Lung (tissue), 12 donors: ENCODE data around the gene WASHC3. TPM values are rescaled to one million over a fixed set of nuclear protein-coding genes. Genes with fewer than 3 reads are reported as not detected.
A peak's percentile ranks its signal among the peaks of the same experiment; 100 is the strongest.

Source experiments
- ATAC-seq: fragments of 200-7000 bp; cut with Tn5 transposase; one replicate; pipeline ENCODE4 v1.9.1; 2020; ENCODE audit warnings: moderate number of reproducible peaks; ENCODE audit not compliant: insufficient read depth, low FRiP score
- DNase-seq, 3 donors: peaks; one replicate each; pipeline ENCODE4 v3.0.0-alpha.2; 2013 to 2017
- H3K27ac ChIP-seq, 2 donors: one replicate each; pipeline ENCODE4 v1.5.1; 2013; ENCODE audit warnings: mild to moderate bottlenecking in 2 of 2, moderate library complexity in 2 of 2, control low read depth in 1 of 2, inconsistent platforms in 1 of 2, low read depth in 1 of 2, low read length in 1 of 2
- H3K27me3 ChIP-seq, 3 donors: one replicate each; pipeline ENCODE4 v1.5.1; 2013; ENCODE audit warnings: low read length in 2 of 3; ENCODE audit not compliant: control insufficient read depth in 3 of 3, insufficient read depth in 3 of 3
- H3K36me3 ChIP-seq, 4 donors: one replicate each; pipeline ENCODE4 v1.5.1; 2013; ENCODE audit warnings: low read length in 4 of 4, mild to moderate bottlenecking in 1 of 4, moderate library complexity in 1 of 4; ENCODE audit not compliant: control insufficient read depth in 4 of 4, insufficient read depth in 4 of 4
- H3K4me1 ChIP-seq, 5 donors: one replicate each; pipeline ENCODE4 v1.5.1; 2013; ENCODE audit warnings: low read length in 5 of 5, mild to moderate bottlenecking in 2 of 5, moderate library complexity in 1 of 5; ENCODE audit not compliant: control insufficient read depth in 5 of 5, insufficient read depth in 5 of 5
- H3K4me3 ChIP-seq: one replicate; pipeline ENCODE4 v1.5.1; 2013; ENCODE audit warnings: mild to moderate bottlenecking, control low read depth, moderate library complexity
- H3K9ac ChIP-seq, 2 donors: one replicate each; pipeline ENCODE4 v1.5.1; 2013; ENCODE audit warnings: low read length in 2 of 2, control low read depth in 1 of 2; ENCODE audit not compliant: insufficient read depth in 1 of 2
- H3K9me3 ChIP-seq, 4 donors: one replicate each; pipeline ENCODE4 v1.5.1; 2013; ENCODE audit warnings: low read length in 3 of 4, mild to moderate bottlenecking in 1 of 4, moderate library complexity in 1 of 4; ENCODE audit not compliant: control insufficient read depth in 4 of 4, insufficient read depth in 3 of 4
- WGBS, 2 donors: extraction: QIAGEN DNeasy Blood & Tissue Kit; methylation state at CpG; one replicate each; pipeline ENCODE4 v1.1.7; 2013; 5-methylcytosine and 5-hydroxymethylcytosine counted together
- polyA plus RNA-seq, 2 donors: library from polyadenylated mRNA; stranded (reverse); fragments of 200-250 nt; gene quantifications; one replicate each; pipeline ENCODE4 v1.2.1, GENCODE V29; 2013
- total RNA-seq, 2 donors: library from RNA; depleted of rRNA in 1 of 2; stranded (reverse); fragments of >200 nt in 1 of 2; gene quantifications; one replicate each; pipeline ENCODE4 v1.2.1, GENCODE V29; 2014 to 2021
- TF ChIP-seq, protein P1 (sequence below): IDR thresholded peaks from 2 replicates; pipeline ENCODE4 v1.5.1; 2012; ENCODE audit warnings: mild to moderate bottlenecking; ENCODE audit errors: control extremely low read depth, extremely low read depth
- donor health status: control.
- donor health status: control.
- donor health status: Bipolar disorder and iron deficiency.
- donor health status: healthy.
- donor health status: DM: yes; HTN: yes; CAD: no.

WASHC3 gene
- total and polyA plus RNA-seq, 4 donors, result 28.0 to 53.3 (median 45.2) TPM

DNA sequence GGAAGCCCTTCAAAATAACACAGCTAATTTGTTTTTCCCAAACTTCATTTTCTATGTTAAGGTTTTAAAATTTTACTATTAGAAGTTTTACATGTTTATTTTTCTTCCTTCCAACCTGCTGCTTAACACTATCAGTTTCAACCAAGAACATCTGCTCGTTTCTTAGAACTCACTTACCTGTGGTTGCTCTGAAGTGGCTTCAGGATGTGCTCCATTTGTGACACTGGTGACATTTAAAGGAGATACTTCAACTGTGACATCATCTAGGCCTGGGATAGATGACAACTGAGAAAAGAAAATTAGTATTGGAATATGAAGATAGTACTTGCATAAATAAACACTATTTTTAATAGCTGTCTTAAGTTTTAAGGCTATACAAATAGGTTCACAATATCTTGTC lies 17.9 kb downstream of the WASHC3 start:
- Histone ChIP-seq H3K4me3 (no peak overlapping the region), H3K36me3 (peaks cover 5 to 22% (median 12%) of the 10 kb centered on the region in 4 donors), H3K27ac (no peak overlapping the region), H3K9me3 (no peaks in the 10 kb centered on the region), H3K4me1 (no peaks in the 10 kb centered on the region), H3K9ac (no peak overlapping the region), H3K27me3 (no peaks in the 10 kb centered on the region)
- ATAC-seq (no peak), DNase-seq (no peak)
- WGBS, 2 donors, result 88 to 92% methylated on average over 1 of the region's 1 CpG
- TF ChIP-seq, protein P1, sequence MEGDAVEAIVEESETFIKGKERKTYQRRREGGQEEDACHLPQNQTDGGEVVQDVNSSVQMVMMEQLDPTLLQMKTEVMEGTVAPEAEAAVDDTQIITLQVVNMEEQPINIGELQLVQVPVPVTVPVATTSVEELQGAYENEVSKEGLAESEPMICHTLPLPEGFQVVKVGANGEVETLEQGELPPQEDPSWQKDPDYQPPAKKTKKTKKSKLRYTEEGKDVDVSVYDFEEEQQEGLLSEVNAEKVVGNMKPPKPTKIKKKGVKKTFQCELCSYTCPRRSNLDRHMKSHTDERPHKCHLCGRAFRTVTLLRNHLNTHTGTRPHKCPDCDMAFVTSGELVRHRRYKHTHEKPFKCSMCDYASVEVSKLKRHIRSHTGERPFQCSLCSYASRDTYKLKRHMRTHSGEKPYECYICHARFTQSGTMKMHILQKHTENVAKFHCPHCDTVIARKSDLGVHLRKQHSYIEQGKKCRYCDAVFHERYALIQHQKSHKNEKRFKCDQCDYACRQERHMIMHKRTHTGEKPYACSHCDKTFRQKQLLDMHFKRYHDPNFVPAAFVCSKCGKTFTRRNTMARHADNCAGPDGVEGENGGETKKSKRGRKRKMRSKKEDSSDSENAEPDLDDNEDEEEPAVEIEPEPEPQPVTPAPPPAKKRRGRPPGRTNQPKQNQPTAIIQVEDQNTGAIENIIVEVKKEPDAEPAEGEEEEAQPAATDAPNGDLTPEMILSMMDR, result no peak

DNA sequence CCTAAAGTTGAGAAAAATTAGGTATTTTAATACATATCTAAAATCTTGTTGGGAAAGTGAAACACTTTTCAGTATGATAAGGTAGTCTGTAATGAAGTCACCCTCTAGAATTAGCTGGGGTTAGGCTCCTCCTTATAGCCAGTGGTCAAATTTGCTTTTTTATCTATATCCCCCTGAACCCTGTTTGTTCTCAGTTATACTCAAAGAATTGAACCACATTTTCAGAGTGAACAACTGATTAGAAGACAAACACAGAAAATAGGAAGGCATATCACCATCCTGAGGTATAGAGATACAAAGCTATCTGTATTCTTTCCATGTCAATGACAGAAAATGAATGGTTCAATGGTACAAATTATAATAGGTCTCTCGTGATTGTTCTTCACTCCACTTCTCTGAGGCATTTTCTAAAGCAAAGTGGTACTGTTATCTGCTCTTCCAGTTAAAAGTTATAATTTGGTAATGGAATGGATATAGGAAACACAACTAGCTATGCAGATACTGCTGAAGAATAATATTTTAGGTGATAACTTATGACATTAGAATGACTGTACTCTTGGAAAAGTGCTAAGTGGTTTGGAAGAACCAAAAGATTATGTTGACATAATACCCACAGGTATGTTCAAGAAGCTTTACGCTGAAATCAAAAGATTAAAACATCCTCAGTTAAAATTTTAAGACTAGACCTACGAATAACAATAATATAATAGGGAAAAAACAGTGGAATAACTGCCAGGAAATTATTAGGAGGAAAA lies 27.6 kb downstream of the WASHC3 start:
- H3K9me3 ChIP-seq, result no peaks in the 10 kb centered on the region
- H3K4me3 ChIP-seq, result no peak overlapping the region
- no peaks in the 10 kb centered on the region for H3K27me3 ChIP-seq
- 48 to 61% methylated on average over 3 of the region's 3 CpGs for WGBS, 2 donors
- peaks cover 0 to 22% (median 8%) of the 10 kb centered on the region in 4 donors for H3K36me3 ChIP-seq
- H3K9ac ChIP-seq, result no peak overlapping the region
- no peak for DNase-seq
- H3K4me1 ChIP-seq, result no peaks in the 10 kb centered on the region
- TF ChIP-seq, protein P1, result no peak
- H3K27ac ChIP-seq, result no peak overlapping the region
- peak; percentile 34 for ATAC-seq

DNA sequence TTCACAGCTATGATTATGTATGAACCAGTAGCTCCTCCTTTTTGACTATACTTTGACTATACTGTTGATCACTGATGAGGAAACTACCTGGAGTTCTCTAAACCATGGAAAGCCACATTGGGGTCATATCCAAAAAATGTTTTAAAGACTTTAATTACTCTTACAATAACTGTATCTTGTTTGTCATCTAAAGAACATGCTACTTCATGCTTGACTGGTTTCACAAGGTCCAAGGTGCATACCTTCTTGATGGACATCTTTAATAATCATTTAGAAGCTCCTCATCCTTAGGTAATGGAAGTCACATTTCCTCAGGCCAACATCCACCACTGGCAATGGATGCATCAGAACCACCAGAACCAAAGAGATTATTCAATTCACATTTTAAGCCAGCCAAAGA lies 29.9 kb downstream of the WASHC3 start:
- Histone ChIP-seq H3K4me1 (no peaks in the 10 kb centered on the region), H3K9me3 (no peaks in the 10 kb centered on the region), H3K9ac (no peak overlapping the region), H3K27me3 (no peaks in the 10 kb centered on the region), H3K27ac (no peak overlapping the region), H3K4me3 (no peak overlapping the region), H3K36me3 (peaks cover 0 to 15% (median 5%) of the 10 kb centered on the region in 4 donors)
- DNase-seq (no peak), ATAC-seq (no peak)
- TF ChIP-seq, protein P1, result no peak
